NOMO-1 (cell line): ENCODE results near the gene TFAP2B.

Experiments
- DNase-seq, 2 experiments: peaks; one replicate each; lab custom pipeline; 2025; ENCODE audit not compliant: unreplicated experiment in 2 of 2; lab: John Stamatoyannopoulos, UW

TFAP2B gene

GRCh38 chr6:50846852-50847155 is 28.1 kb downstream of the TFAP2B start:
- no peak for DNase-seq

GRCh38 chr6:50847890-50848594 is 29.4 kb downstream of the TFAP2B start:
- DNase-seq = no peak

- DNase-seq = no peak
Observed at GRCh38 chr6:50848989-50849795, 30.5 kb downstream of the TFAP2B start.

- no peak for DNase-seq
Observed at GRCh38 chr6:50849796-50850180, 31.1 kb downstream of the TFAP2B start.

GRCh38 chr6:50850223-50851048 is 31.8 kb downstream of the TFAP2B start:
- DNase-seq = no peak

- DNase-seq = no peak
Observed at GRCh38 chr6:50851049-50851845, 32.6 kb downstream of the TFAP2B start.

GRCh38 chr6:50853939-50854338 is 35.3 kb downstream of the TFAP2B start:
- no peak for DNase-seq

- DNase-seq = no peak
Observed at GRCh38 chr6:50861692-50862091, 43.0 kb downstream of the TFAP2B start.

- no peak for DNase-seq
Observed at GRCh38 chr6:50862176-50862575, 43.5 kb downstream of the TFAP2B start.

- DNase-seq = no peak
Observed at GRCh38 chr6:50864601-50865000, 45.9 kb downstream of the TFAP2B start.

GRCh38 chr6:50868466-50868865 is 49.8 kb downstream of the TFAP2B start:
- no peak for DNase-seq

GRCh38 chr6:50873167-50873566 is 54.5 kb downstream of the TFAP2B start:
- DNase-seq = no peak

GRCh38 chr6:50884364-50884763 is 65.7 kb downstream of the TFAP2B start:
- peak in 1 of 2 experiments; percentile 9 for DNase-seq

- DNase-seq = no peak
Observed at GRCh38 chr6:50887112-50887511, 68.4 kb downstream of the TFAP2B start.

GRCh38 chr6:50889497-50889896 is 70.8 kb downstream of the TFAP2B start:
- peak; percentile 50 to 94 for DNase-seq

GRCh38 chr6:50889935-50890334 is 71.3 kb downstream of the TFAP2B start:
- no peak for DNase-seq

- no peak for DNase-seq
Observed at GRCh38 chr6:50890579-50890978, 71.9 kb downstream of the TFAP2B start.

GRCh38 chr6:50891290-50891689 is 72.6 kb downstream of the TFAP2B start:
- no peak for DNase-seq
